ENCODE results near the gene UCN. TPM values are rescaled to one million over a fixed set of nuclear protein-coding genes. Genes with fewer than 3 reads are reported as not detected.

Gene UCN
- total and polyA plus RNA-seq, 2 experiments from 2014 or later: 3.2 to 14.8 TPM

GRCh38 chr2:27263287-27264252 is 44.7 kb downstream of the UCN start:
- peaks cover 4% of the 10 kb centered on the region for H3K27me3 ChIP-seq
- no peaks in the 10 kb centered on the region for H3K36me3 ChIP-seq
- H3K9me3 ChIP-seq (ENCODE audit: low read depth): no peaks in the 10 kb centered on the region
- H3K4me1 ChIP-seq (ENCODE audit: low read depth): peaks cover 23% of the 10 kb centered on the region
- peak overlapping the region; percentile 92 for H3K4me3 ChIP-seq
- TF ChIP-seq CTCF (IDR thresholded peaks at IDR 0.05; ENCODE audit: low read depth, low read length): no peak
- peak overlapping the region; percentile 8 for H3K27ac ChIP-seq
- DNase-seq (ENCODE audit: low read depth in 1 of 2, low spot score in 1 of 2): peak in 1 of 2 donors; percentile 38

GRCh38 chr2:27262379-27263286 is 45.6 kb downstream of the UCN start, which contains the start of gene SLC30A3:
SLC30A3 (minus strand) TSS chr2:27263047; CDS start chr2:27262906, 141 bp downstream.
- TF ChIP-seq CTCF (IDR thresholded peaks at IDR 0.05; ENCODE audit: low read depth, low read length): no peak
- H3K4me3 ChIP-seq: peak within 1 kb of the TSS; percentile 92
- H3K36me3 ChIP-seq: peaks cover 1% of the 10 kb centered on the region
- H3K9me3 ChIP-seq (ENCODE audit: low read depth): no peaks in the 10 kb centered on the region
- peaks cover 23% of the 10 kb centered on the region for H3K4me1 ChIP-seq (ENCODE audit: low read depth)
- H3K27me3 ChIP-seq: peaks cover 4% of the 10 kb centered on the region
- H3K27ac ChIP-seq: peak within 1 kb of the TSS; percentile 8
- peak; percentile 38 to 89 for DNase-seq (ENCODE audit: low read depth in 1 of 2, low spot score in 1 of 2)

GRCh38 chr2:27261926-27262298 is 46.3 kb downstream of the UCN start:
- DNase-seq (ENCODE audit: low read depth in 1 of 2, low spot score in 1 of 2): no peak
- Histone ChIP-seq H3K27me3 (peaks cover 4% of the 10 kb centered on the region), H3K9me3 (ENCODE audit: low read depth) (no peaks in the 10 kb centered on the region), H3K4me3 (peak overlapping the region; percentile 92), H3K4me1 (ENCODE audit: low read depth) (peaks cover 23% of the 10 kb centered on the region), H3K27ac (no peak overlapping the region), H3K36me3 (peaks cover 9% of the 10 kb centered on the region)
- TF ChIP-seq CTCF (IDR thresholded peaks at IDR 0.05; ENCODE audit: low read depth, low read length): no peak

- peak overlapping the region; percentile 92 for H3K4me3 ChIP-seq
- no peak for DNase-seq (ENCODE audit: low read depth in 1 of 2, low spot score in 1 of 2)
- TF ChIP-seq CTCF (IDR thresholded peaks at IDR 0.05; ENCODE audit: low read depth, low read length): no peak
- peaks cover 23% of the 10 kb centered on the region for H3K4me1 ChIP-seq (ENCODE audit: low read depth)
- no peak overlapping the region for H3K27ac ChIP-seq
- no peaks in the 10 kb centered on the region for H3K9me3 ChIP-seq (ENCODE audit: low read depth)
- peaks cover 14% of the 10 kb centered on the region for H3K36me3 ChIP-seq
- peaks cover 4% of the 10 kb centered on the region for H3K27me3 ChIP-seq
These were observed 46.9 kb downstream of the UCN start for GRCh38 chr2:27261241-27261925.

- peaks cover 19% of the 10 kb centered on the region for H3K4me1 ChIP-seq (ENCODE audit: low read depth)
- H3K4me3 ChIP-seq: no peak overlapping the region
- no peaks in the 10 kb centered on the region for H3K27me3 ChIP-seq
- DNase-seq (ENCODE audit: low read depth in 1 of 2, low spot score in 1 of 2): no peak
- H3K36me3 ChIP-seq: peaks cover 22% of the 10 kb centered on the region
- no peak for TF ChIP-seq CTCF (IDR thresholded peaks at IDR 0.05; ENCODE audit: low read depth, low read length)
- H3K9me3 ChIP-seq (ENCODE audit: low read depth): no peaks in the 10 kb centered on the region
- H3K27ac ChIP-seq: no peak overlapping the region
These were observed 50.2 kb downstream of the UCN start for GRCh38 chr2:27258051-27258450.
